ENCODE data around the gene OS9.

GRCh38 chr12:57692500-57692899 lies 1.4 kb upstream of the OS9 start:
- TF ChIP-seq CTCF (IDR thresholded peaks at IDR 0.05), result no peak
- TF ChIP-seq POLR2A (IDR thresholded peaks at IDR 0.05), result no peak

Data from body of pancreas (tissue), 4 donors.